Measurements from ENCODE around the gene PILRA.

GRCh38 chr7:100406767-100407166, 33.5 kb downstream of the PILRA start:
- TF ChIP-seq CTCF (IDR thresholded peaks at IDR 0.05; ENCODE audit: insufficient read depth, low read length) (no peak), REST (IDR thresholded peaks at IDR 0.05; ENCODE audit: insufficient replicate concordance, low read depth) (no peak), POLR2AphosphoS5 (IDR thresholded peaks at IDR 0.05; ENCODE audit: low read depth) (no peak), GABPA (IDR thresholded peaks at IDR 0.05; ENCODE audit: low read depth) (no peak), SPI1 (IDR thresholded peaks at IDR 0.05; ENCODE audit: borderline replicate concordance, low read depth) (no peak)
